ENCODE results near the gene ZMYND8.
"Not testable (repeated sequence)": the region's sequence is repeated elsewhere in the genome, so short reads cannot be mapped to it uniquely, and the experiment has no call there.

ZMYND8 gene

DNA sequence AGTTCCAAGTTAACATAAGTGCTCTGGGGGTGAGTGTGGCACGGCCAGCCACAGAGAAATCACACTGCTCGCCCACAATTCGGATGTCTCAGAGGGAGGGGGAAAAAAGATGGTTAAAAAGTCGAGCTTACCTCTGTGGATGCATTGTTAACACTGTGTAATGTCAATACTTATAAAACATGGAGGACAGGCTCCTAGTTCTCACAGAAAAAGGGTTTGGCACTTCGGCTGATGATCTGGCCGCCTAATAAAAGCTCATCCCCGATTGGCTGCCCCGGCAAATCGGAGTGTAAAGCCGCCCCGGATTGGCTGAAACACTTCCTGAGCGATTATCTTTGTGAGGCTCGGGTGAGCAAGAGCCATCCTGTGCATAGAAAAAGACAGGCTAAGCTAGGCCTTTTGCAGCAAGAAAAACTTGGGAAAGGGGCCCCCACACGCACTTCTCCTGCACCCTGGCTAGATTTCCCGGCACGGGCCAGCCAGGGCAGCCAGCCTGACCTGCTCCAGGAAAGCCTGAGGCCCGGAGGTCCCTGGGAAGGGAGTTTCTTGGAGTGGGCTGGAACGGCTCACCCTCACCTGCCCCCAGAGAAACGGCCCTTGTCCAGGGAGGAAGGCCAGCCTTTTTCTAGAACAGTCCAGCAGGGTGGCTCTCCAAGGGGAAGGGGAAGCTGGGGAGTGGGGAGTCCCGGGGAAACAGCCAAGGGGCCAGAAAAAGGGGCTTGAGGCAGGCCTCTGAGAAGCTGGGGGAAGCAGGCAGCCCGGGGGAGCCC lies at the start of gene ZMYND8:
Gene ZMYND8 (minus strand): TSS at position 174 of the 770 bp plus-strand sequence. CDS start 29 bp downstream, at position 145.
- H3K27ac ChIP-seq (ENCODE audit: low read depth, low read length), result peak within 1 kb of the TSS; percentile 94
- peak within 1 kb of the TSS; percentile 52 for H3K9ac ChIP-seq (ENCODE audit: low read length)
- no peaks in the 10 kb centered on the region for H3K9me3 ChIP-seq (ENCODE audit: low read length)
- H3K36me3 ChIP-seq (ENCODE audit: insufficient read depth, low read length), result no peaks in the 10 kb centered on the region
- H3K4me3 ChIP-seq (ENCODE audit: low read depth in 1 of 2, low read length in 2 of 2), result peak within 1 kb of the TSS in 1 of 2 donors; percentile 32
- peaks cover 97% of the 10 kb centered on the region for H3K4me1 ChIP-seq (ENCODE audit: insufficient read depth, low read length)
- H3K27me3 ChIP-seq (ENCODE audit: control insufficient read depth in 1 of 2, insufficient read depth in 2 of 2, low read length in 2 of 2), result no peaks in the 10 kb centered on the region

DNA sequence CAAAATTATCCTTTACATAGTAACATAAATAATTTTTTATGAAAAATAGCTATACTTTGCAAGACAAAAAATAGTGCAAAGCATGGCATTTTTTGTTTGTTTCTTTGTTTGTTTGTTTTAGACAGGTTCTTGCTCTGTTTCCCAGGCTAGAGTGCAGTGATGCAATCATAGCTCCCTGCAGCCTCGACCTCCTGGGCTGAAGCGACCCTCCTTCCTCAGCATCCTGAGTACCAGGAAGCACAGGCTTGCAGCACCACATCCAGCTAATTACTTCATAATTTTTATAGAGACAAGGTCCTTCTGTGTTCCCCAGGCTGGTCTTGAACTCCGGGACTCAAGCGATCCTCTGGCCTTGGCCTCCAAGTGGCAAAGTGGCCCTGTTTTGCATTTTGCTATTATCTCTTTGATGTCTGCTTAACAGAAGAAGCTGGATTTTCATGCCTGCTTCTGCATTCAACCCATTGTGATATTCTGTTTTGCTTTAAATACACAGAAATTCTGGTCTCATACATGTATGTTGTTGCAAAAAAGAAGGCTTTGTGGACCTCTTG lies 49.4 kb upstream of the ZMYND8 start:
- Histone ChIP-seq H3K9me3 (ENCODE audit: low read length) (no peaks in the 10 kb centered on the region), H3K4me3 (ENCODE audit: low read depth in 1 of 2, low read length in 2 of 2) (no peak overlapping the region), H3K9ac (ENCODE audit: low read length) (no peak overlapping the region), H3K27ac (ENCODE audit: low read depth, low read length) (no peak overlapping the region), H3K4me1 (ENCODE audit: insufficient read depth, low read length) (no peaks in the 10 kb centered on the region), H3K27me3 (ENCODE audit: control insufficient read depth in 1 of 2, insufficient read depth in 2 of 2, low read length in 2 of 2) (no peaks in the 10 kb centered on the region), H3K36me3 (ENCODE audit: insufficient read depth, low read length) (no peaks in the 10 kb centered on the region)

DNA sequence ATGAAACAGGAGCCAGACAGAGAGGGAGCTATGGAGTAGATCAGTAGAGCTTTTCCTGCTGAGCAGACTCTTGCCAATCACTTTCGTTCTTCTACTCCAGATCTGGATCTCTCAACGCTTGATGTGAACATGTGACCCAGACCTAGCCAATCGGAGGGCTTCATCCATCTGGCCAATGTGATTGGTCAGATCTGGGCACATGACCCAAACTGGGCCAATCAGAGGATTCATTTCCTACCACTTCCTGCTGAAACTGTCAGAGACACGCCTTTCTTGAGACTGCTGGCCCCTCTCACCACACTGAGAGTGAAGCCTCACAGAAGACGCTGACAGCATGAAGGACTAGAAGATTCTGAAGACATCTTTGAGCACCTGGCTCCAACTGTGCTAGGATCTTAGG lies 44.2 kb upstream of the ZMYND8 start:
- Histone ChIP-seq H3K9me3 (ENCODE audit: low read length) (no peaks in the 10 kb centered on the region), H3K9ac (ENCODE audit: low read length) (no peak overlapping the region), H3K27ac (ENCODE audit: low read depth, low read length) (no peak overlapping the region), H3K4me1 (ENCODE audit: insufficient read depth, low read length) (no peaks in the 10 kb centered on the region), H3K27me3 (ENCODE audit: control insufficient read depth in 1 of 2, insufficient read depth in 2 of 2, low read length in 2 of 2) (no peaks in the 10 kb centered on the region), H3K36me3 (ENCODE audit: insufficient read depth, low read length) (no peaks in the 10 kb centered on the region), H3K4me3 (ENCODE audit: low read depth in 1 of 2, low read length in 2 of 2) (no peak overlapping the region)

DNA sequence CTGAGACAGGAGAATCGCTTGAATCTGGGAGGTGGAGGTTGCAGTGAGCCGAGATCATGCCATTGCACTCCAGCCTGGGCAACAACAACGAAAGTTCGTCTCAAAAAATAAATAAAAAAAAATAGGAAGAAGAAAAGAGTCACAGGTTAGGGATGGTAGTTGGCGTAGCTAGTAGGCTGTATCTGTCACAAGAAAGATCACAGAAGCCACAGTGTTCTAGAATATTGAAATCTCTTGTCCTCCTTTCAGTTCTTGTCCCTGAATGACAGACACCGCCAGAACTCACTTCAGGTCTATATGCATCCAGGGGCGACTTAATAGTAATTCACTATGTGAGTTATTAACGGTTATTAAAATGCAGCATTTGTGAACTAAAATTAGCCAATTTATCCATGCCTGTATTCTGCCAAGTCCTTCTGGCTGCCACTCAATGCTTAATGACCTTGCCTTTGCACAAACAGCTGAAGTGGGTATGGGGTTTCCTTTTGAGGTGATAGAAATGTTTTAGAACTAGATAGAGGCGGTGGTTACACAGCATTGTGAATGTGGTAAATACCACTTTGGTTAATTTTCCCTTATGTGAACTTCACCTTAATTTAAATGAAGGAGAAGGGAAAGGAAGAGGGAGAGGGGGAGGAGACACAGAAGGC lies 41.3 kb upstream of the ZMYND8 start:
- Histone ChIP-seq H3K27me3 (ENCODE audit: control insufficient read depth in 1 of 2, insufficient read depth in 2 of 2, low read length in 2 of 2) (no peaks in the 10 kb centered on the region), H3K36me3 (ENCODE audit: insufficient read depth, low read length) (no peaks in the 10 kb centered on the region), H3K9me3 (ENCODE audit: low read length) (no peaks in the 10 kb centered on the region), H3K4me1 (ENCODE audit: insufficient read depth, low read length) (no peaks in the 10 kb centered on the region), H3K9ac (ENCODE audit: low read length) (no peak overlapping the region), H3K27ac (ENCODE audit: low read depth, low read length) (no peak overlapping the region), H3K4me3 (ENCODE audit: low read depth in 1 of 2, low read length in 2 of 2) (no peak overlapping the region)

DNA sequence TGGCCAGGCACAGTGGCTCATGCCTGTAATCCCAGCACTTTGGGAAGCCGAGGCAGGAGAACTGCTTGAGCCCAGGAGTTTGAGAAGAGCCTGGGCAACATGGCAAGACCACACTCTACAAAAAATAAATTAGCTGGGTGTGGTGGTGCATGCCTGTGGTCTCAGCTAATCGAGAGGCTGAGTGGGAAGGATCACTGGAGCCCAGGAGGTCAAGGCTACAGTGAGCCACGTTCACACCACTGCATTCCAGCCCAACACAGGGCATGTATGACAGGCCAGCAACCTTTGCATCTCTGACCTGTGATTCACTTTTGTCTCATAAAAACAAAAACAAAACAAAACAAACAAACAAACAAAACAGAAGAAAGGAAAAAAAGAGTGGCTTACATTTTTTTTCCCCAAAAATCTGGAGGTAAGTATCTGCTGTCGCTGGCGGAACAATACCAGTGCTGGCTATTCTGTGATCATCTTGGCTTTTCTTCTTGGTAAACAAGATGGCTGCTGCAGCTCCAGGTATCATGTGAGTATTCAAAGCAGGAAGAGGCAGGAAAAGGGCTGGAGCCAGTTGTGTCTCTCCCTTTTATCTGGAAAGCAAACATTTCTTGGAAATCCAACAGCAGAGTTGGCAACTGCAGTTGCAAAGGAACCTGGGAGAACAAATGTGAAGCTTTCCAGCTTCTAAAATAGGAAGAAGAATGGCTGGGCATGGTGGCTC lies 40.4 kb upstream of the ZMYND8 start:
- Histone ChIP-seq H3K4me3 (ENCODE audit: low read depth in 1 of 2, low read length in 2 of 2) (no peak overlapping the region), H3K9ac (ENCODE audit: low read length) (no peak overlapping the region), H3K27me3 (ENCODE audit: control insufficient read depth in 1 of 2, insufficient read depth in 2 of 2, low read length in 2 of 2) (no peaks in the 10 kb centered on the region), H3K9me3 (ENCODE audit: low read length) (no peaks in the 10 kb centered on the region), H3K27ac (ENCODE audit: low read depth, low read length) (no peak overlapping the region), H3K4me1 (ENCODE audit: insufficient read depth, low read length) (no peaks in the 10 kb centered on the region), H3K36me3 (ENCODE audit: insufficient read depth, low read length) (no peaks in the 10 kb centered on the region)

DNA sequence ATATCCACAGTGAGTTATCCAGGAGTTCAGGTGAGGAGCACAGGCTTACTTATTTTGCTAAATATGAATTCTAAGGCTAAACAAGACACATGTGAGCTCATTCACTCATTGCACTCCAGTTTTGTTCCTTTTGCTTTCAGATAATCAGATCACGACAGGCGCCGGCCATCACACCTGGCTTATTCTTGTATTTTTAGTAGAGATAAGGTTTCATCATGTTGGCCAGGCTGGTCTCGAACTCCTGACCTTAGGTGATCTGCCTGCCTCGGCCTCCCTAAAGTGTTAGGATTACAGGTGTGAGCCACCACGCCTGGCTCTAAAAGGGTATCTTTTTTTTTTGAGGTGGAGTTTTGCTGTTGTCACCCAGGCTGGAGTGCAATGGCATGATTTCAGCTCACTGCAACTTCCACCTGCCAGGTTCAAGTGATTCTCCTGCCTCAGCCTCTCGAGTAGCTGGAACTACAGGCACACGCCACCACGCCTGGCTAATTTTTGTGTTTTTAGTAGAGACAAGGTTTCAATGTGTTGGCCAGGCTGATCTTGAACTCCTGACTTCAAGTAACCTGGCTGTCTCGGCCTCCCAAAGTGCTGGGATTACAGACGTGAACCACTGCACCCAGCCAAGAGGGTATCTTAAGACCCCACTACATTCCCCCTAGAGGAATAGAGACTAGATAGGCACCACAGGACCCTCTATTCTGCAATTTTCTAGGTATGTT lies 37.5 kb upstream of the ZMYND8 start:
- not testable (repeated sequence) for H3K9ac ChIP-seq (ENCODE audit: low read length); H3K27ac ChIP-seq (ENCODE audit: low read depth, low read length); H3K9me3 ChIP-seq (ENCODE audit: low read length); H3K36me3 ChIP-seq (ENCODE audit: insufficient read depth, low read length); H3K4me1 ChIP-seq (ENCODE audit: insufficient read depth, low read length); H3K27me3 ChIP-seq (ENCODE audit: control insufficient read depth in 1 of 2, insufficient read depth in 2 of 2, low read length in 2 of 2); H3K4me3 ChIP-seq (ENCODE audit: low read depth in 1 of 2, low read length in 2 of 2)

DNA sequence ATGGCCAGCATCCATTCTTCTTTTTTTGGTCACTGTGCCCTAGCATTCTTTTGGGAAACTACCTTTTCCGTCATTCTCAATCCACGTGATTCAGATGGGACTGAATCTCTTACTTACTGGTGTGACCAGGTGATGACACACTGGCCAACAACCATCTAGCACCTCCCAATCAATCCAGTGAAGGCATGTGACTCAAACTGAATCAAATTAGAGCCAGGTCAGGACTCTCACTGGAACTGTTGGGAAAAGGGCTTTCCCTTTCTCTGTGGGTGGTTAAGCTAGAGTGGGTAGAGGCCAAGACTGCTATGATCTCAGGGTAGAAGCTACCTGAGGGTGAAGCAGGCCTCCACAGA lies 36.2 kb upstream of the ZMYND8 start:
- Histone ChIP-seq H3K9ac (ENCODE audit: low read length) (no peak overlapping the region), H3K27me3 (ENCODE audit: control insufficient read depth in 1 of 2, insufficient read depth in 2 of 2, low read length in 2 of 2) (no peaks in the 10 kb centered on the region), H3K9me3 (ENCODE audit: low read length) (no peaks in the 10 kb centered on the region), H3K4me1 (ENCODE audit: insufficient read depth, low read length) (no peaks in the 10 kb centered on the region), H3K4me3 (ENCODE audit: low read depth in 1 of 2, low read length in 2 of 2) (no peak overlapping the region), H3K27ac (ENCODE audit: low read depth, low read length) (no peak overlapping the region), H3K36me3 (ENCODE audit: insufficient read depth, low read length) (no peaks in the 10 kb centered on the region)

DNA sequence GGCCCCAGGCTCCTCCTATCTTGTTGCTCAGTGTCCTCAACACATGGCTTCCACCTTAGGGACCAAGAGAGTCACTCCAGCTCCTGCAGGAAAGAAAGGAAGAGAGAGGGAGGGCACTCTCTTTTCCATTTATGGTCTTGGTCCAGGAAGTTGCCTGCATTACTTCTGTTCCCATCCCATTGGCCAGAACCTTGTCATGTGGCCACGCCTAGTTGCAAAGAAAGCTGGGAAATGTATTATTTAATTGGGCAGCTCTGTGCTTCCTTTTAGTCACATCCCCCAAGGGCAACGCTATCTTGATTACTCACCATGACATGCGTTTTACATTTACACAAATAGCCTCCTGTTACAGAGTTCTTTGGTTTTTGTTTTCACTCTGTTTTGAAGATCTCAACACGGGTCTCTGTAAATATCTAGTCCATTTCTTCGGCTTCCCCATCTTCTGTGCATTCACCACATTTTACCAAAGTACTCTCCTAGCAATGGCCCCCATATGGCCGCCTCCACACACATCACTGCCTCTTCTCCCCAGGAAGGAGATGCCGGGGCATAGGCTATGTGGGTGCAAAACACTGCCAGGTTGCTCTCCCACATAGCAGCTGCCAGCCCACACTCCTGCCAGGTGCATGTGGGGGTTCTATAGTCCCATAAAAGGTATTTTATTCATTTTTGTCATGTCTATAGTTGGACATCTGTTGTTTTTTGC lies 35.7 kb upstream of the ZMYND8 start:
- H3K9ac ChIP-seq (ENCODE audit: low read length), result no peak overlapping the region
- no peak overlapping the region for H3K27ac ChIP-seq (ENCODE audit: low read depth, low read length)
- H3K4me1 ChIP-seq (ENCODE audit: insufficient read depth, low read length), result no peaks in the 10 kb centered on the region
- no peak overlapping the region for H3K4me3 ChIP-seq (ENCODE audit: low read depth in 1 of 2, low read length in 2 of 2)
- H3K36me3 ChIP-seq (ENCODE audit: insufficient read depth, low read length), result no peaks in the 10 kb centered on the region
- H3K9me3 ChIP-seq (ENCODE audit: low read length), result no peaks in the 10 kb centered on the region
- no peaks in the 10 kb centered on the region for H3K27me3 ChIP-seq (ENCODE audit: control insufficient read depth in 1 of 2, insufficient read depth in 2 of 2, low read length in 2 of 2)

DNA sequence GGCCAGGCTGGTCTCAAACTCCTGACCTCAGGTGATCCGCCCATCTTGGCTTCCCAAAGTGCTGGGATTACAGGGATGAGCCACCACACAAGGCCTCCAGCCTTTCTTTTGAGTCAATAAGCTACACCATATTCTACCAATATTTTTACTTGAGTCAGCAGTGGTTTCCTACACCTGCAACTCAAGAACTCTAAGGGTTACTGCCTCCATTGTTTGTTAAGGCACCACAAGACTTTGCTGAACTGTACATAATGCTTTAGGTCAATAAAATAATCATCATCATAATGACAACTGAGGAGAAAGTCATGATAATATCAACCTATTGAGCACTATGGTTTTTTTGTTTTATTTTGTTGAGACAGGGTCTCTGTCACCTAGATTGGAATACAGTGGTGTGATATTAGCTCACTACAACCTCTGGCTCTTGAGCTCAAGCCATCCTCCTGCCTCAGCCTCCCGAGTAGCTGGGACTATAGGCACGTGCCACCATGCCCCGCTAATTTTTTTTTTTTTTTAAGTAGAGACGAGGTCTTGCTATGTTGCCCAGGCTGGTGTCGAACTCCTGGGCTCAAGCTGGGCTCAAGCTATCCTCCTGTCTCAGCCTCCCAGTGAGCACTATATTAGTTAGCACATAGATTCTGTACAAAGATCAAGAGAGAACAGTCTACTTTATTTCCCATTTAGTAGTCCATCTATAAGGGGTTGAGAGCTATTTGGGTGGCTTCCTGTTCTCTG lies 34.9 kb upstream of the ZMYND8 start:
- Histone ChIP-seq H3K27me3 (ENCODE audit: control insufficient read depth in 1 of 2, insufficient read depth in 2 of 2, low read length in 2 of 2) (no peaks in the 10 kb centered on the region), H3K4me1 (ENCODE audit: insufficient read depth, low read length) (no peaks in the 10 kb centered on the region), H3K4me3 (ENCODE audit: low read depth in 1 of 2, low read length in 2 of 2) (no peak overlapping the region), H3K9me3 (ENCODE audit: low read length) (no peaks in the 10 kb centered on the region), H3K27ac (ENCODE audit: low read depth, low read length) (no peak overlapping the region), H3K9ac (ENCODE audit: low read length) (no peak overlapping the region), H3K36me3 (ENCODE audit: insufficient read depth, low read length) (no peaks in the 10 kb centered on the region)

DNA sequence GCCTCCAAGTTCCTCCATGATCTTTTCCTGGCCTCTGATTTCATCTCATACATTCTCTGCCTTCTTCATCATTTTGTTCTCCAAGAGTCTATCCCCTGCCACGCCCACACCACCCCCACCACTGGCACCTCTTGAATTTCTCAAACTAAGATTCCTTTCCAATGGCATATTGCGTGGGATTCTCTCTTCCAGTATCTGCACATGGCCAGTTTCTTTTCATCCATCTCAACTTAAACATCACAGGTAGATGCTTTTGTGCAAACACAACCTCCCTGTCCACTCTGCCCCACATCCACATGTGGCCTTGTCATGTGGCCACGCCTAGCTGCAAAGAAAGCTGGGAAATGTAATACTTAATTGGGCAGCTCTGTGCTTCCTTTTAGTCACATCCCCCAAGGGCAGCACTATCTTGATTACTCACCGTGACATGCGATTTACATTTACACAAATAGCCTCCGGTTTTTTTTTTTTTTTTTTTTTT lies 33.4 kb upstream of the ZMYND8 start:
- Histone ChIP-seq H3K27ac (ENCODE audit: low read depth, low read length) (no peak overlapping the region), H3K9ac (ENCODE audit: low read length) (no peak overlapping the region), H3K9me3 (ENCODE audit: low read length) (no peaks in the 10 kb centered on the region), H3K27me3 (ENCODE audit: control insufficient read depth in 1 of 2, insufficient read depth in 2 of 2, low read length in 2 of 2) (no peaks in the 10 kb centered on the region), H3K4me1 (ENCODE audit: insufficient read depth, low read length) (no peaks in the 10 kb centered on the region), H3K4me3 (ENCODE audit: low read depth in 1 of 2, low read length in 2 of 2) (no peak overlapping the region), H3K36me3 (ENCODE audit: insufficient read depth, low read length) (no peaks in the 10 kb centered on the region)

Measured in muscle layer of colon (tissue), 2 donors.